ENCODE results near the gene RNF114.
"Not testable (repeated sequence)": the region's sequence is repeated elsewhere in the genome, so short reads cannot be mapped to it uniquely, and the experiment has no call there.

RNF114 gene

GRCh38 chr20:49966861-49967260 is 30.7 kb downstream of the RNF114 start:
- no peak for DNase-seq (ENCODE audit: low spot score)
- TF ChIP-seq CTCF (IDR thresholded peaks at IDR 0.05; ENCODE audit: borderline replicate concordance, control extremely low read depth, extremely low read depth, insufficient read depth, missing control alignments): no peak
- in situ Hi-C loops (cut with MboI; ENCODE audit: low sequenced_read_pairs, unreplicated experiment): loop anchor here (10.0 to 25.0 kb wide), 2 partner anchors 198 to 495 kb away; no protein-coding TSS in a partner anchor

GRCh38 chr20:49969234-49969633 is 33.0 kb downstream of the RNF114 start:
- in situ Hi-C loops (cut with MboI; ENCODE audit: low sequenced_read_pairs, unreplicated experiment): loop anchor here (10.0 to 25.0 kb wide), 2 partner anchors 196 to 493 kb away; no protein-coding TSS in a partner anchor
- no peak for DNase-seq (ENCODE audit: low spot score)
- TF ChIP-seq CTCF (IDR thresholded peaks at IDR 0.05; ENCODE audit: borderline replicate concordance, control extremely low read depth, extremely low read depth, insufficient read depth, missing control alignments): no peak

- in situ Hi-C loops (cut with MboI; ENCODE audit: low sequenced_read_pairs, unreplicated experiment): loop anchor here (10.0 to 25.0 kb wide), 3 partner anchors 105 to 492 kb away; no protein-coding TSS in a partner anchor
These were observed 33.7 kb downstream of the RNF114 start for GRCh38 chr20:49969946-49970345.

GRCh38 chr20:49970498-49970897 is 34.3 kb downstream of the RNF114 start:
- in situ Hi-C loops (cut with MboI; ENCODE audit: low sequenced_read_pairs, unreplicated experiment): loop anchor here (10.0 to 25.0 kb wide), 2 partner anchors 104 to 492 kb away; no protein-coding TSS in a partner anchor
- no peak for DNase-seq (ENCODE audit: low spot score)
- TF ChIP-seq CTCF (IDR thresholded peaks at IDR 0.05; ENCODE audit: borderline replicate concordance, control extremely low read depth, extremely low read depth, insufficient read depth, missing control alignments): no peak

More at GRCh38 chr20:49969946-49970345, 33.7 kb downstream of the RNF114 start:
- DNase-seq (ENCODE audit: low spot score): no peak
- TF ChIP-seq CTCF (IDR thresholded peaks at IDR 0.05; ENCODE audit: borderline replicate concordance, control extremely low read depth, extremely low read depth, insufficient read depth, missing control alignments): no peak

GRCh38 chr20:49973981-49974380 is 37.8 kb downstream of the RNF114 start:
- DNase-seq (ENCODE audit: low spot score): no peak
- in situ Hi-C loops (cut with MboI; ENCODE audit: low sequenced_read_pairs, unreplicated experiment): loop anchor here (10.0 to 25.0 kb wide), 2 partner anchors 101 to 488 kb away; no protein-coding TSS in a partner anchor
- TF ChIP-seq CTCF (IDR thresholded peaks at IDR 0.05; ENCODE audit: borderline replicate concordance, control extremely low read depth, extremely low read depth, insufficient read depth, missing control alignments): no peak

GRCh38 chr20:49976542-49976941 is 40.3 kb downstream of the RNF114 start:
- in situ Hi-C loops (cut with MboI; ENCODE audit: low sequenced_read_pairs, unreplicated experiment): loop anchor here (10.0 kb wide), 1 partner anchor 98 kb away; no protein-coding TSS in a partner anchor
- TF ChIP-seq CTCF (IDR thresholded peaks at IDR 0.05; ENCODE audit: borderline replicate concordance, control extremely low read depth, extremely low read depth, insufficient read depth, missing control alignments): no peak
- DNase-seq (ENCODE audit: low spot score): no peak

GRCh38 chr20:49977740-49978139 is 41.5 kb downstream of the RNF114 start:
- in situ Hi-C loops (cut with MboI; ENCODE audit: low sequenced_read_pairs, unreplicated experiment): loop anchor here (10.0 kb wide), 1 partner anchor 97 kb away; no protein-coding TSS in a partner anchor

More at GRCh38 chr20:49977740-49978139, 41.5 kb downstream of the RNF114 start:
- not testable (repeated sequence) for DNase-seq (ENCODE audit: low spot score)

Measured in GM13976 (cell line).